Lower leg skin (tissue), 4 donors: ENCODE measurements around the gene TECPR2. TPM values are rescaled to one million over a fixed set of nuclear protein-coding genes. Genes with fewer than 3 reads are reported as not detected.

Experiments used
- DNase-seq, 2 donors: peaks; one replicate each; pipeline ENCODE4 v3.0.0-alpha.2; 2019; ENCODE audit warnings: low spot score in 2 of 2
- H3K4me3 ChIP-seq: fragments of 200-600 bp; sonication (generic); 2 replicates; pipeline ENCODE4 v1.5.1; 2017; ENCODE audit warnings: mild to moderate bottlenecking, low read depth; ENCODE audit not compliant: poor library complexity, severe bottlenecking
- POLR2A ChIP-seq, 2 donors: fragments of 450-650 bp; IDR thresholded peaks; one replicate each; pipeline ENCODE4 v1.6.1; 2016 to 2017; ENCODE audit warnings: antibody characterized with exemption in 2 of 2, mild to moderate bottlenecking in 1 of 2, moderate library complexity in 1 of 2
- whole genome bisulfite sequencing, 2 donors: methylation state at CpG; one replicate each; pipeline ENCODE4 v1.1.5; 2018; 5-methylcytosine and 5-hydroxymethylcytosine counted together
- intact Hi-C: fragments of 100-400 bp; cut with DNase I; formaldehyde crosslinking; loops from one replicate; pipeline ENCODE4 v1.15.0; 2023; ENCODE audit warnings: low total_unique reads
- total RNA-seq, 4 donors: library from RNA; depleted of rRNA; stranded (reverse); fragments of >200 nt; gene quantifications; one replicate each; pipeline ENCODE4 v1.1.0, GENCODE V29; 2016
- TF ChIP-seq, protein P1 (sequence below), 3 donors: fragments of 450-650 bp; IDR thresholded peaks; one replicate each; pipeline ENCODE4 v1.5.1; 2016; ENCODE audit warnings: antibody characterized with exemption in 3 of 3, mild to moderate bottlenecking in 3 of 3, moderate library complexity in 2 of 3

Gene TECPR2
- total RNA-seq, 4 donors from 2014 or later: 10.8 to 37.8 (median 17.8) TPM

DNA sequence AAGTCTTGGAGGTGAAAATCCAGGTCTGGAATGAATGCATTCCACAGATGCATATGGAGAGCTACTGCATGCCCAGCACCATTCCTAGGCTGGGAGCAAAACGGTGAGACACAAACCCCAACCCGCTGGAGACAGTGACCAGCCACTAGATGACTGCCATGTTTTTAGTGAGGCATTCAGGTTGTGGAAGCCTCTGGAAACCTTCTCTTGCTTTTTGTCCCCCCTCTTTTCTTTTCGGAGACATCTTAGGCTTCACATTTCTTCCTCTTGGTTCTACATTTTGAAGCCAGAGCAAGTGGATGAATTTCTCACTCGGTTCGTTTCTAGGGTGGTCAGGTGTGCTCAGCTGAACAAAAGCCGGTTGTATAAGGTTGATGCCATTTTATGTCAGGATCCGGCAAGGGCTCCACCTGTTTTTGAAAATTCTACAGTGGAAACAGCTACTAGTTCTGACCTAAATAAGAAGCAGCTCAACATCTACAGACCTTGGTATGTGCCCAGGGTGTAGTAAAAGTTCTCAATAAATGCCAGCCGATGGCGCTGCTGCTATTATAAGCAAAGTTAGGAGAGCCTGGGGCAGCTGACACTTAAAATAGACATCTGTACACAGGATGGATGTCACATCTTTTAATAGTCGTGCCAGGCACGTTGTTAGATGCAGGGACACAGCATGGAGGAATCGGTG lies 45.0 kb upstream of the TECPR2 start:
- no peak for DNase-seq
- WGBS, 2 donors: 35 to 43% methylated on average over 12 of the region's 12 CpGs
- H3K4me3 ChIP-seq: no peak overlapping the region
- TF ChIP-seq POLR2A (IDR thresholded peaks at IDR 0.05): no peak
- TF ChIP-seq, protein P1, sequence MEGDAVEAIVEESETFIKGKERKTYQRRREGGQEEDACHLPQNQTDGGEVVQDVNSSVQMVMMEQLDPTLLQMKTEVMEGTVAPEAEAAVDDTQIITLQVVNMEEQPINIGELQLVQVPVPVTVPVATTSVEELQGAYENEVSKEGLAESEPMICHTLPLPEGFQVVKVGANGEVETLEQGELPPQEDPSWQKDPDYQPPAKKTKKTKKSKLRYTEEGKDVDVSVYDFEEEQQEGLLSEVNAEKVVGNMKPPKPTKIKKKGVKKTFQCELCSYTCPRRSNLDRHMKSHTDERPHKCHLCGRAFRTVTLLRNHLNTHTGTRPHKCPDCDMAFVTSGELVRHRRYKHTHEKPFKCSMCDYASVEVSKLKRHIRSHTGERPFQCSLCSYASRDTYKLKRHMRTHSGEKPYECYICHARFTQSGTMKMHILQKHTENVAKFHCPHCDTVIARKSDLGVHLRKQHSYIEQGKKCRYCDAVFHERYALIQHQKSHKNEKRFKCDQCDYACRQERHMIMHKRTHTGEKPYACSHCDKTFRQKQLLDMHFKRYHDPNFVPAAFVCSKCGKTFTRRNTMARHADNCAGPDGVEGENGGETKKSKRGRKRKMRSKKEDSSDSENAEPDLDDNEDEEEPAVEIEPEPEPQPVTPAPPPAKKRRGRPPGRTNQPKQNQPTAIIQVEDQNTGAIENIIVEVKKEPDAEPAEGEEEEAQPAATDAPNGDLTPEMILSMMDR (IDR thresholded peaks at IDR 0.05): no peak
- intact Hi-C loops: loop anchor here (10.0 kb wide), 1 partner anchor 353 kb away; the partner anchor contains the start of gene DYNC1H1

DNA sequence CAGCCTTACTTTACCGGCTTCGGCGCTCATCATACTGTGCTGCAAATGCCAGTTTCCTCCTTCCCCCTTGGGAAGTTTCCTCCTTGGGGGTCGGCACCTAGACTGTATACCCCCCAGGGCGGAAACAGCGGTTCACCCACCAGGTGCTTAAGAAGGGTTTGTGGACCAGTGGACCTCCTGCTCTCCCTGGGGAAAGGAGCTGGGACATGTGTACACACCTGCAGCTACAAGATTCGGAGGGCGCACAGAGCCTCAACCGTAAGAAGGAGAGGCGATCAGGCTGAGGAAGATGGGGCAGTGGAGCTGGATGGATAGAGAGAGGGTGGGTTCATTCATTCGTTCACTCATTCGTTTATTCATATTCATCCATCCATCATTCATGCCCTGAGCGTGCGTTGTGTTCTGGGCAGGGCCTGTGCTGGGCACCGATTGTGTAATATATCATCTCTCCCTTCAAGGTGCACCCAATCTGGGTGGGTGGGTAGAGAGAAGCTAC lies 43.9 kb upstream of the TECPR2 start:
- 59 to 60% methylated on average over 15 of the region's 15 CpGs for WGBS, 2 donors
- H3K4me3 ChIP-seq: peak overlapping the region; percentile 51
- no peak for TF ChIP-seq POLR2A (IDR thresholded peaks at IDR 0.05)
- TF ChIP-seq, protein P1 (IDR thresholded peaks at IDR 0.05): no peak
- DNase-seq: no peak
- intact Hi-C loops: loop anchor here (10.0 kb wide), 1 partner anchor 354 kb away; the partner anchor contains the start of gene DYNC1H1

DNA sequence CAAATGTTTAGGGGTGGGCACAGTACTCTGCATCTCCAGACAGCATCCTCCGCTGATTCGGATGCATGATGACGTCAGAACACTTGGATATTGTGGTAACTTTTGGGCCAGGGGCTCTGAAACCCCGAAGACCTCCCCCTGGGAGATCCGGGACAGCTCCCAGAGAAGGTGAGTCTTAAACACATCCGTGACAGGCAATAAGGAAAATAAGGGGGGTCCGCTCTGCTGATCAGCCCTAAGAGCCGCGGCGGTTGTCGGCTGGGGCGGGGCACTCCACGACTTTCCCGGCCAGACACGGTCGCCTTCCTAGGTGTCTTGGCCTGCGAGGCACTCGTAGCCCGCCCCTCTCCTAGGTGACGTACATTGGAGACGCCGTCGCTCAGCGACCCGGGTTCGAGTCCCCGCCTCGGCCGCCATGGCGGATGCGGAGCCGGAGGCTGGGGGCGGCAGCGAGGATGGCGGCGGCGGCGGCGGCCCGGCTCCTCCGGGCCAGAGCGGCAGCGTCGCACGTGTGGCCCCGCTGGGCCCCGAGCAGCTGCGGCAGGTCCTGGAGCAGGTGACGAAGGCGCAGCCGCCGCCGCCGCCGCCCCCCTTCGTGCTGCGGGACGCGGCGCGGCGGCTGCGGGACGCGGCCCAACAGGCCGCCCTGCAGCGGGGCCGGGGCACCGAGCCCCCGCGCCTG lies 43.2 kb upstream of the TECPR2 start, which contains the start of gene ZNF839:
Gene ZNF839, plus strand, starts transcription at position 396 of the 682 bp plus-strand sequence. Its CDS starts 20 bp downstream, at position 416.
- H3K4me3 ChIP-seq: peak within 1 kb of the TSS; percentile 51
- WGBS, 2 donors: 0% methylated on average over 6 to 38 of the region's 71 CpGs
- intact Hi-C loops: loop anchor here (10.0 kb wide), 1 partner anchor 355 kb away; the partner anchor contains the start of gene DYNC1H1
- peak; percentile 89 to 98 for DNase-seq
- TF ChIP-seq POLR2A (IDR thresholded peaks at IDR 0.05): no peak
- TF ChIP-seq, protein P1 (IDR thresholded peaks at IDR 0.05): no peak

DNA sequence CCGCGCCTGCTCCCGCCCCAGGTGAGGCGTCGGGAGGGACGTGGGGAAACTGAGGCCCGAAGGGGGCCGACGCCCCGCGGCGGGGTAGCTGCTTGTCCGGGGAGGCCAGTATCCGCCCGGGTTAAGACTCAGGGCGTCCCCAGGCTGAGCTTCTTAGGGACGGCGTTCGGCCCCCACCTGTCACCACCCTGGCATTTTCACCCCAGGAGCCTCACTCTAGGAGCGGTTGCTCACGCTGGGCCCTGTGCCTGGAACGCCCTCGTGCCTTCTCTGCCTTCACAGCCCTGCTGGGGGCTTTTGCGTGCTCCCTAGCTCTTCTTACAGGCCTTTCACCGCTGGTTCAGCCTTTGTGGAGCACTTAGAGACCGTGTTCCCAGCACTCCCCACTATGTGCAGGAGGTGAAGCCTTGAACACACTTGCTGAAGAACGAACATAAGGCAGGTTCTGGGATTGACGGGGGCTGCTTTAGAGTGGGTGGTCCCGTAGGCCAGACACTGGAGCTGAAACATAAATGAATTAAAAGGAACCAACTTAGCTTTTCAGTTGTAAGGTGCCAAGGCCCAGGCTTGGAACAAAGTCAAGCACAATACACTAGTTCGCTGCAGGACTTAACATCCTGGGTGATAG lies 42.6 kb upstream of the TECPR2 start:
- DNase-seq: peak in 1 of 2 donors; percentile 91
- 6% methylated on average over 18 to 23 of the region's 30 CpGs for WGBS, 2 donors
- intact Hi-C loops: no loop called here
- TF ChIP-seq, protein P1 (IDR thresholded peaks at IDR 0.05): no peak
- no peak for TF ChIP-seq POLR2A (IDR thresholded peaks at IDR 0.05)
- H3K4me3 ChIP-seq: peak overlapping the region; percentile 51

DNA sequence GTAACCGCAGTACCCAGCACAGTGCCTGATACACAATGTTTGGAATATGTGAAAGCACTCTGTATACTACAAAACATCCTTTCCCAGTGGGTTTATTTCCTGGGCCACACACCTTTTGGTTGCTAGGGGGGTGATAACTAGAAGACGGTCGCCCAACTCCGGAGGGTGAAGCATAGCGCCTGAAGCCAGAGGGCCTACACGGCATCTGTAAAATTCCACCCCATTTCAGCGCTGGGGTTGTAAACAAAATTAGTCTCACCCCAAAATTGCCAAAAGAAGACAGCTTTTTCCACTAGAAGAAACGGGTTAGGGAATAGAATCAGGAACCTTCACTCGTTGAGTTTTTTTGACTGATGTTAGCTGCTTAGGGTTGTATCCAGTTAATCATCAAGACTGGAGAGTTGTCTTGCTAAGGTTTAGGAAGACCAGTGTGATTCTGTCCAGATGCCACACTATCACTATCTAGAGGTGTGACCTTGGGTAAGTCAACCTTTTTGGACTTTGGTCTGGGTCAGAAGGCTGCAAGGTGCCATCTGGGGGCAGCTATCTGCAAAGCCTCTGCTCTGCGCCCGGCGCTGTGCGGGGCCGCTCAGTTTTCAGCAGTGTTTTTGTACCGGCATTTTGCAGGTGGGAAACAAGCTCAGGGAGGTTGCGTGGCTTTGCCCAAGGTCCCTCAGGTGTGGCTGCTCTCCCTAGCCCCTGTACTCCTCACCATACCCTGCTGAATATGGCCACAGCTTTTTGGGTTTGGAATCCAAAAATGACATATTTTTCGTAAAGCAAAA lies 41.9 kb upstream of the TECPR2 start:
- WGBS, 2 donors: 83 to 86% methylated on average over 17 of the region's 17 CpGs
- TF ChIP-seq POLR2A (IDR thresholded peaks at IDR 0.05): no peak
- TF ChIP-seq, protein P1 (IDR thresholded peaks at IDR 0.05): no peak
- DNase-seq: no peak
- intact Hi-C loops: no loop called here
- no peak overlapping the region for H3K4me3 ChIP-seq
